Stimulated activated CD4-positive, alpha-beta T cell treated with anti-CD3 and anti-CD28 coated beads, TNF-alpha, amount 100 ng/mL, for 24 hours (primary cell): ENCODE measurements around the gene ABHD17B.

Experiments used
- DNase-seq, 3 experiments: peaks; one replicate each; pipeline ENCODE4 v3.0.0-alpha.2; 2020; ENCODE audit warnings: low read depth in 3 of 3

ABHD17B gene

DNA sequence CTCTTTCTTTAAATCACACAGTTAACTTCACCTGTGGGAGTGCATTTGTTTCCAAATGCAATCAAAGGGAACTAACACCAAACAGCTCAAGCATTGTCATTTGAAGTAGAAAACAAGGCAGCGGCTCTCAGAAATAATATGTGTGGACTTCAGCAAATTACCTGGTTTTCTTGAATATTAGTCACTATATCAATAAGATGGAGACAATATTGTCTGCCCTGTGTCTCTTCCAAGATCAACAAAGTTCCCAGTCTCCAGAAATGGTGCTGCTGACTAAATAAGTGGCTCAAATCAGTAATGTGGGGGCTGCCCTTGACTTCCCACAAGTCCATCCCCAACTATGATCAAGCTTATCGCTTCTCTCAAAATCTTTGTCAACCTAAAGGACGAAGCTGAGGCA lies 89.6 kb downstream of the ABHD17B start:
- no peak for DNase-seq

DNA sequence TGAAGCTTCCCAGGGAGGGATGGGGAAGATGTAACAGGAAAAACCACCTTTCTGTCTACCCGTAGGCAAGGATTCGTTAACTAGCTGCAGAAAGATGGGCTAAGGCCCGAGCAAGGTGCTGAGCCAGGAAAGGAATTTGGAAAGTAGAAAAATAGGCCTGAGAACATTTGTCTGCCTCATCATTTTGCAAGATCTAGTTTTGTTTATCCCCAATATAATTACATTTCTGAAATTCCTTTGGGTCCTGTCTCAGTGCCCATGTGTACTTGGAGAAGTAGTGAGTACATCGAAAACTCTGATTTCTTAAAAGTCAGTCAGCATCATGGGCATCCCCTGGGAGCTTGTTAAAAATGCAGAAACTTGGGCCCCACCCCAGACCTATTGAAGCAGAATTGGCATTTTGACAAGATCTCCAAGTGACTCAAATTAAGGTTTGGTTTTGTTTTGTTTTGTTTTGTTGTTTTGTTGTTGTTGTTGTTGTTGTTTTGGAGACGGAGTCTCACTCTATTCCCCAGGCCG lies 90.5 kb downstream of the ABHD17B start:
- no peak for DNase-seq

DNA sequence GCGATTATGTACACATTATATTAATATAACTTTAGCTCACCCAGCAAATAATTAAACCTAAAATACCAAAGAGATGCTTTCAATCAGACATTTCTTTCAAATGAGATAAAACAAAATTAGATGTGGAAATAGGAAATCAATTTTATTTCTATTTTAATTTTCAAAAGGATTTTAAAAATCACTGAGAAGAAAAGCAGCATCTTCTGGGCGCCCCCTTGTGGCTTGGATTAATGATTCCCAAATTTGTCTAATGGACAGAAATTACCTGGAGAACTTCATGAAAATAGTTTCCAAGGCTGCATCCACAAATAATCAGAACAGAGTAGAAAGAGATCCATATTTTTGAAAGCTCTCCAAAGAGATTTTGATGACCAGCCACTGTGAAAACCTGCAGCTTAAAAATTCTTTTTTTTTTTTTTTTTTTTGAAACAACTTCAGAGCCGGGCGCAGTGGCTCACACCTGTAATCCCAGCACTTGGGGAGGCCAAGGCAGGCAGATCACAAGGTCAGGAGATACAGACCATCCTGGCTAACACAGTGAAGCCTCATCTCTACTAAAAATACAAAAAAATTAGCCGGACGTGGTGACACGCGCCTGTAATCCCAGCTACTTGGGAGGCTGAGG lies 91.8 kb downstream of the ABHD17B start:
- peak in 2 of 3 experiments; percentile 16 to 32 for DNase-seq

- DNase-seq = no peak
These were observed 94.0 kb downstream of the ABHD17B start for GRCh38 chr9:71816916-71817451.
